Measurements from ENCODE around the gene DTNA.

DNA sequence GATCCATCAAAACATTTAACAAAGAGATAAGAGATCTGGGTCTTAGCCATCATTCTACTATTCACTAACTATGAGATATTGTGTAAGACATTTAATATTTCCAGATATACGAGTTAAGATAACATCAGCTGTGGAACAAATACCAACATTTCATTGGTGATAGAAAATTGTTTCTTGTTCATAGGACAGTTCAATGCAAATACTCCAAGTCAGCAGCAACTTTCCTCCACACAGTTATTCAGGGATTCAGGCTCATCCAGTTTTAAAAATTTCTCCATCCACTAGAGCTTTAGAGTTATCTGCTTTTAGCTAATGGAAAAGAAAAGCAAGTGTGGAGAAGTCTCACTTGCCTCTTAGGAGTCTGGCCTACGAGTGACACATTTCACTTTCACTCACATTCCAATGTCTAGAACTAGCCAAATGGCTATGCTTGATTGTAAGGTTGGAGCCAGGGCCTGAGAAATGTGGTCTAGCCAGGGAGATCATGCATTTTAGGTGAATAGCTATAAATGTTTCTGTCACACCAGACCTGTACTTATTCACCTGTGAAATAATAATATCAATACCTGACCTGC lies 211.8 kb downstream of the DTNA start:
- TF ChIP-seq, protein P1, sequence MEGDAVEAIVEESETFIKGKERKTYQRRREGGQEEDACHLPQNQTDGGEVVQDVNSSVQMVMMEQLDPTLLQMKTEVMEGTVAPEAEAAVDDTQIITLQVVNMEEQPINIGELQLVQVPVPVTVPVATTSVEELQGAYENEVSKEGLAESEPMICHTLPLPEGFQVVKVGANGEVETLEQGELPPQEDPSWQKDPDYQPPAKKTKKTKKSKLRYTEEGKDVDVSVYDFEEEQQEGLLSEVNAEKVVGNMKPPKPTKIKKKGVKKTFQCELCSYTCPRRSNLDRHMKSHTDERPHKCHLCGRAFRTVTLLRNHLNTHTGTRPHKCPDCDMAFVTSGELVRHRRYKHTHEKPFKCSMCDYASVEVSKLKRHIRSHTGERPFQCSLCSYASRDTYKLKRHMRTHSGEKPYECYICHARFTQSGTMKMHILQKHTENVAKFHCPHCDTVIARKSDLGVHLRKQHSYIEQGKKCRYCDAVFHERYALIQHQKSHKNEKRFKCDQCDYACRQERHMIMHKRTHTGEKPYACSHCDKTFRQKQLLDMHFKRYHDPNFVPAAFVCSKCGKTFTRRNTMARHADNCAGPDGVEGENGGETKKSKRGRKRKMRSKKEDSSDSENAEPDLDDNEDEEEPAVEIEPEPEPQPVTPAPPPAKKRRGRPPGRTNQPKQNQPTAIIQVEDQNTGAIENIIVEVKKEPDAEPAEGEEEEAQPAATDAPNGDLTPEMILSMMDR (optimal IDR thresholded peaks at IDR 0.05 in 1 of 3, IDR thresholded peaks at IDR 0.05 in 1 of 3, conservative IDR thresholded peaks at IDR 0.05 in 1 of 3; ENCODE audit: extremely low read depth in 1 of 3, insufficient read depth in 2 of 3, low read length in 3 of 3) = no peak
- no peak for TF ChIP-seq EZH2 (IDR thresholded peaks at IDR 0.05; ENCODE audit: low read length)
